Raji (cell line): ENCODE data around the gene ADRA1B.

Experiments used
- POLR2A ChIP-seq: IDR thresholded peaks from 2 replicates; pipeline ENCODE4 v1.6.1; 2011; ENCODE audit warnings: low read depth, low read length, control low read depth; ENCODE audit not compliant: insufficient read depth

ADRA1B gene

DNA sequence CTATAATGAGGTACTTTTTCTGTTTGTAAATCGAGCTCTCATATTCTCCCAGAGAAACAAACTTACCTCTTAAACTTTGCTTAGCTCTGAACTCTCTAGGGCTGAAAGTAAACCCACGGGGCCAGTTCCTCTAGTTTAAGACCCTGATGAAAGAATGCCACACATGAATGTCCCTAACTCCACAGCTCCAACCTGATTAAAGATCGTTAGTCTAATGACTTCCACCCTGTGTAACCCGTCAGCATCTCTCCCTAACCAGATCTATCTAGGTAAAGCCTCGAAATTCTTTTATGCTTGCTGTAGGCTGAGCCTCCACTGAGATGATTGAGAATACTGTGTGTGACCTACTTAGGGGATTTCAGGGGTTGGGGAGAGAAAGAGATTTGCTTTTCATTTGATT, 27.0 kb downstream of the ADRA1B start:
- TF ChIP-seq POLR2A, result no peak

DNA sequence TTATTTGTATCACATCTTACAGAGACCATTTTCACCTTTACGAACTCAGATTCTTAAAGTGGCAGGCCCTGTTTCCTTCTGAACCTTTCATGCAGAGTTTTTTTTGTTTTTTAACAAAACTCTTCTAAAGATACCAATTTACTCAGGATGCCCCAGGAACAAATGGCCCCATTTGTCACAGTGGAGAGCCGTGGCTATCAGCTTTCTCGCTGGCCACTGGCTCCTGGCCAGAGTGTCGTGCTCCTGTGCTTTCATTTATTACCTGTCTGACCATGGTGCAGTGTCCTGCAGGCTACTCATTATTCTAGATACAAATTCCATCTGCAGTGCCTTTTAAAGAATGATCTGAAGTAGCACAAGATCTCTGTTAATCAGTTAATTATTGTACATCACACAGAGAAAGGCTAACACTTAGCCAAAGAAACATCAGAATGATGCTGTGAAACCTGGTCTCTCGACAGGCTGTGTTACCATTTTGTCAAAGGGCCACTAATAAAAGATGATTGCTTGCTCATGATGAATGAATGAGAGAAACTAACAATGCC, 27.8 kb downstream of the ADRA1B start:
- TF ChIP-seq POLR2A, result no peak

- TF ChIP-seq POLR2A, result no peak
Measured at GRCh38 chr5:159945359-159945758, 29.1 kb downstream of the ADRA1B start.

DNA sequence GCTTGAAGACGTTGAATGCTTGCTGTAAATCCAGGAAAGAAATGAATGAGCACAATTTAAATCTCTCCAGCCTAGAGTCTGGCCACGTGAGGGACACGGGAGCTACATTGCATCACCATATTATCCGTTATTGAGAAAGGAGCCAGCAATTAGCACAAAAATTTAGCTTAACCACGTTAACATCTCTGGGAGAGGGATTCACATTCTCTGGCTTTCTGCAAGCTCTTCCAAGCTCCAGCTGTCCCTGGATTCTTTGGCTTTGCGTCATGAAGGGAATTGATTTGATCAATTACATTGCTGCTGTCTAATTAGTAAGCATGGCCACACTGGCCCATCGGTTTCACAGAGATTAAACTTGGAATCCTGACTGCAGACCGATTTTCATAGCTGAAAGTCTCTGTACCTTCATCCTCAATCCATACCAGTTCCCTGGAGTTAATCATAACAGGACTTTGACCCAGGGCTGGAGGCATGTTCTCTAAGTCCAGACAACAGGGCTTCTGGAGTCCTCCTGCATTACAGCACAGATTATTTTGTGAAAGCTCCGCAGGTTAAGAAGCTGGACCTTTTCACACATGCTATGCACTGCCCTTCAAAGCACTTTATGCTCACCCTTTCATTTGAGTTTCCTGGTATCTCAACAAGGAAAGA, 31.6 kb downstream of the ADRA1B start:
- no peak for TF ChIP-seq POLR2A

GRCh38 chr5:159951387-159951786, 35.1 kb downstream of the ADRA1B start:
- no peak for TF ChIP-seq POLR2A

GRCh38 chr5:159951834-159952233, 35.6 kb downstream of the ADRA1B start:
- no peak for TF ChIP-seq POLR2A

- TF ChIP-seq POLR2A, result no peak
Measured at GRCh38 chr5:159953609-159954008, 37.3 kb downstream of the ADRA1B start.

- TF ChIP-seq POLR2A, result no peak
Measured at GRCh38 chr5:159955056-159955624, 38.9 kb downstream of the ADRA1B start.

DNA sequence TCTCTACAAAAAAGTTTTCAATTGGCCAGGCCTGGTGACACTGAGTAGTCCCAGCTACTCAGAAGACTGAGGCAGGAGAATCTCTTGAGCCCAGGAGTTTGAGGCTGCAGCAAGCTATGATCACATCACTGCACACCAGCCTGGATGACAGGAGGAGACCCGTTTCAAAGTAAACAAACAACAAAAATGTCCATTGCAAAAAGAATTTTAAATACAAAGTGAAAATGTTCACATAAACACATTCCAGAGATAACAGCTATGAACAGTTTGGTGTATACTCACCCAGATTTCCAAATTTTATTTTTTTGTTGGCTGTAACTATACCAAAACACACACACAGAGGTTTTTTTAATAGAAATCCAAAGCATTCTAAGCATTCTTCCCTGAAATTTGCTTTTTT, 39.8 kb downstream of the ADRA1B start:
- no peak for TF ChIP-seq POLR2A

DNA sequence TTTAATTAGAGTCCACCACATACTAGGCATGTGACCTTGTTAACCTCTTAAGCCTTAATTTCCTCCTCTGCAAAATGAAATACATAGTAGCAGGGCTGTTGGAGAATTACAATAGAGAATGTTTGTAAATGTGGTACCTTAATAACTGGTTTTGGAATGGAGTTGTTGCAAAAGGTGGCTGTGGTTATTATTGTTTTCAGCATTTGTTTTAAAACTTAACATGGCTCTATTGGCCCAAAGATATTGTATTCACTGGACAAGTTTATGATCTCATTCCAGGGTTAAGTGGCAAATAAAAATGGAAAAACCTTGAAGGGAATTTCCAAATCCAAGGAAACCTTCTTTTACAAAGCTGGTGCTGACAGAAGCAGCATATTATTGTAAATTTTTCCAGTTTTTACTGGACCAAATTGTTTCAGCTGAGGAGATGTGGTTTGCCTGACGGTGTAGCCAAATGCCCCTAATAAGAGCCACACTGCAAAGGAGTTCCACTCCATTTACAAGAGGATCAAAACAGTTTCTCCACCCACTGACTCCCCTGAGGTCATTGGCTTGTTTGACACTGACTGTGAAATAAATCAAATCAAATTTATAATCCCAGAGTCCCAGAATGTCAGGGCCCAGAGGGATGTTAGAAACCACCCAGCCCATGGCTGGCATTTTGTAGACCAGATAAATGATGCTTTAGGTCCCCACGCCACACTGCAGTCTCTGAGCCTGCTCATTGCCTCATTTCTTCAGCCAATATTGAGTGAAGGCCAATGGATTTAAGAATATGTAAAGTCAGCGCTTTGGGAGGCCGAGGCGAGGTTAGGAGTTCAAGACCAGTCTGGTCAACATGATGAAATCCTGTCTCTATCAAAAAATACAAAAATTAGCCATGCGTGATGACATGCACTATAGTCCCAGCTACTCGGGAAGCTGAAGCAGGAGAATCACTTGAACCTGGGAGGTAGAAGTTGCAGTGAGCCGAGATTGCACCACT, 45.2 kb downstream of the ADRA1B start:
- no peak for TF ChIP-seq POLR2A

DNA sequence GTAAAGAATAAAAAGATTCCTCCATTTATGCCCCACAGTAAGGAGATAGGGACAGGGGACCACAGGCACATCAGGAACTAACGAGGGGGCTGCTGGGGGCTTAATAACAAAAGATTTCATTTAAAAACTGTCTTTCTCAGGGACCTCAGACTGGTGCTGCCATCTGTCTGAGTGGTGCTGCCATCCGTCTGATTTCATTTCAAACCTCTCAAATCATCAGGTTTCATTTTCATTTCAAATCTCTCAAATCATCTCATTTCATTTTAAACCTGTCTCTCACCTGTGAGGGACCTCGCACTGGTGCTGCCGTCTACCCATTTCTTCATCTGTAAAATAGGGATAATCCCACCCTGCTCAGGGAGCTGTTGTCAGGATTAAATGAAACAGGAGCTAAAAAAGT, 45.9 kb downstream of the ADRA1B start:
- no peak for TF ChIP-seq POLR2A

GRCh38 chr5:159963935-159964334, 47.7 kb downstream of the ADRA1B start:
- TF ChIP-seq POLR2A, result no peak

DNA sequence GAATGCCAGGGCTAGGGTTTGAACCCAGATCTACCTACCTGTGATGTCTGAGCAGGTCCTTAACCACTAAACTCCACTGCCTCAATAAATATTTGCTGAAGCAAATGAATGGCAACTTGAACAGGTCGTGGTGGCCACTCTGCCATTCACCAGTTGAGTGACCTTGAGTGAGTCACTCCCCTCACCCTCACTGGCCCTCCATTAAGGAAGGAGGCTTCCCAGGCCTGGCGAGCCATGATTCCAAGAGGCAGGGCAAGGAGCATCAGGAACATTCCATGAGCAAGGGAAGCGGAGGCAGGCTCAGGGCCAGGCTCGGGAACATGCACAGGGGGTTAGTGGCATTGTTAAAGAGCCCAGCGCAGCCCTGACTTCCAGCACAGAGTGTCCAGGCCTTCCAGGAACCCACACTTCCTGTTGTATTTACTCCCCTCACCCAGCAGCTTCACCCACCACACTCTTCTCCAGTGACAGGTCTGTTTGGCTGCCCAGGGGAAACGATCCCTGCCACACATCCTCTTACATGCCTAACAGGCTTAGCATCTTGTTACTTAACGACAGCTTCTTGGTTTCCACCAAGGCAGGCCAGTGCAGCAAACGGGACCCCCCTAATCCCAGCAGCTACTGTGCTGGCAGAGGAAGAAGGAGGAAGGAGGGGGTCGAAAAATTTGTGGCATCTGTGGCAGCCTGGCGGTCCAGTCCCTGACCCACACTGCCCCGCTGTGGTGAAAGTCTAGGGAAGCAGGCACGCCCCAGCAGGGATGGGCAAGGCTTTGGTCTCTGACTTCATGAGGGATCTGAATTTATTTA, 49.0 kb downstream of the ADRA1B start:
- TF ChIP-seq POLR2A, result no peak

DNA sequence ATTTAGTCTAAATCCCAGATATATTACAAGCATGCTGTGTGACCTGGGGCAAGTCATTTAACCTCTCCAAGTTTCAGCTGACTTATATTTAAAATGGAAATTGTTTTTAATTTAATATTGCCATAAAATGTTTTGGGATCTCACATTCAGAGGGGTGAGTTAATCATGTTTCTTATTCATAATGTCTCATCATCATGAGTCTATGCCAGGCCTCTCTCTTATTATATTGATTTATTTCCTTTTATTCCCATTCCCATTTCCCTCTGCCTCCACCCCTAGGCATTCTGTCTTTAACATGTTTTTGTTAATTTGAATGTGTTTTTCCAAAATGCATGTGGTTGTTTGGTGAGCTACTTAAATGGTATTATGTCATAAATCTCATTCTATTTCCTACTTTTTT, 53.7 kb downstream of the ADRA1B start:
- no peak for TF ChIP-seq POLR2A

GRCh38 chr5:159971038-159971437, 54.8 kb downstream of the ADRA1B start:
- no peak for TF ChIP-seq POLR2A
